Upper lobe of right lung (tissue), 1 donor: Measurements from ENCODE around the gene CROCC2. TPM values are rescaled to one million over a fixed set of nuclear protein-coding genes. Genes with fewer than 3 reads are reported as not detected.

ENCODE experiments used
- ATAC-seq: fragments of 200-7000 bp; cut with Tn5 transposase; one replicate; pipeline ENCODE4 v1.9.1; 2020; ENCODE audit warnings: mild to moderate bottlenecking, moderate library complexity
- DNase-seq: peaks from one replicate; pipeline ENCODE4 v3.0.0-alpha.2; 2020
- H3K27ac ChIP-seq: fragments of 200-600 bp; one replicate; pipeline ENCODE4 v1.8.0; 2022
- H3K27me3 ChIP-seq: fragments of 200-600 bp; one replicate; pipeline ENCODE4 v1.8.0; 2022; ENCODE audit warnings: mild to moderate bottlenecking
- H3K36me3 ChIP-seq: fragments of 200-600 bp; one replicate; pipeline ENCODE4 v1.8.0; 2022
- H3K4me1 ChIP-seq: fragments of 200-600 bp; one replicate; pipeline ENCODE4 v1.8.0; 2022
- H3K4me3 ChIP-seq: fragments of 200-600 bp; one replicate; pipeline ENCODE4 v1.8.0; 2022; ENCODE audit warnings: mild to moderate bottlenecking
- H3K9me3 ChIP-seq: fragments of 200-600 bp; one replicate; pipeline ENCODE4 v1.8.0; 2022
- CTCF ChIP-seq: fragments of 200-600 bp; IDR thresholded peaks from one replicate; pipeline ENCODE4 v1.8.0; 2022; ENCODE audit warnings: antibody characterized with exemption
- intact Hi-C: fragments of 100-400 bp; cut with DNase I; formaldehyde crosslinking; loops from one replicate; pipeline ENCODE4 v1.11.0; 2022
- total RNA-seq: library from RNA; stranded (reverse); fragmentation: NEBNext Ultra II Directional; extraction: Animal tissue kit (Norgen Biotek cat#: 25700); gene quantifications from one replicate; pipeline ENCODE4 v1.2.1, GENCODE V29; 2021
- donor health status: DM: no; HTN: yes; CAD: no; lungs with severe emphysema.

Gene CROCC2
- total RNA-seq, 1 donor from 2014 or later: 0.26 TPM

- no peak overlapping the region for H3K4me3 ChIP-seq
- peak; percentile 73 for ATAC-seq
Measured at GRCh38 chr2:240946654-240947053, 40.5 kb downstream of the CROCC2 start.

GRCh38 chr2:240947176-240947575 lies 41.0 kb downstream of the CROCC2 start:
- H3K4me3 ChIP-seq: no peak overlapping the region
- H3K9me3 ChIP-seq: no peaks in the 10 kb centered on the region
- no peaks in the 10 kb centered on the region for H3K4me1 ChIP-seq
- H3K27me3 ChIP-seq: no peaks in the 10 kb centered on the region
- no peak overlapping the region for H3K27ac ChIP-seq
- no peak for ATAC-seq
- TF ChIP-seq CTCF: no peak
- intact Hi-C loops: no loop called here
- no peaks in the 10 kb centered on the region for H3K36me3 ChIP-seq
- peak; percentile 46 for DNase-seq

More at GRCh38 chr2:240946654-240947053, 40.5 kb downstream of the CROCC2 start:
- DNase-seq: peak; percentile 64
- intact Hi-C loops: no loop called here
- no peaks in the 10 kb centered on the region for H3K27me3 ChIP-seq
- no peak overlapping the region for H3K27ac ChIP-seq
- no peak for TF ChIP-seq CTCF
- no peaks in the 10 kb centered on the region for H3K4me1 ChIP-seq
- no peaks in the 10 kb centered on the region for H3K36me3 ChIP-seq
- no peaks in the 10 kb centered on the region for H3K9me3 ChIP-seq

- intact Hi-C loops: no loop called here
- ATAC-seq: no peak
- Histone ChIP-seq H3K4me3 (no peak overlapping the region), H3K9me3 (no peaks in the 10 kb centered on the region), H3K27ac (no peak overlapping the region), H3K4me1 (no peaks in the 10 kb centered on the region), H3K36me3 (no peaks in the 10 kb centered on the region), H3K27me3 (no peaks in the 10 kb centered on the region)
- no peak for DNase-seq
- TF ChIP-seq CTCF: no peak
Measured at GRCh38 chr2:240947607-240948006, 41.5 kb downstream of the CROCC2 start.

- no peak overlapping the region for H3K4me3 ChIP-seq
- H3K4me1 ChIP-seq: no peaks in the 10 kb centered on the region
- DNase-seq: peak; percentile 11
- no peak for ATAC-seq
- intact Hi-C loops: no loop called here
- no peaks in the 10 kb centered on the region for H3K36me3 ChIP-seq
- H3K9me3 ChIP-seq: no peaks in the 10 kb centered on the region
- no peak for TF ChIP-seq CTCF
- H3K27ac ChIP-seq: no peak overlapping the region
- no peaks in the 10 kb centered on the region for H3K27me3 ChIP-seq
Measured at GRCh38 chr2:240948086-240948485, 42.0 kb downstream of the CROCC2 start.

GRCh38 chr2:240948905-240949790 lies 43.0 kb downstream of the CROCC2 start:
- no peaks in the 10 kb centered on the region for H3K36me3 ChIP-seq
- ATAC-seq (no peak), DNase-seq (peak; percentile 58)
- H3K4me3 ChIP-seq: no peak overlapping the region
- no peaks in the 10 kb centered on the region for H3K27me3 ChIP-seq
- H3K4me1 ChIP-seq: no peaks in the 10 kb centered on the region
- no peak for TF ChIP-seq CTCF
- intact Hi-C loops: no loop called here
- no peaks in the 10 kb centered on the region for H3K9me3 ChIP-seq
- no peak overlapping the region for H3K27ac ChIP-seq
